GM12873 (cell line): ENCODE results near the gene MAGI2.

Source experiments
- CTCF ChIP-seq: IDR thresholded peaks from 2 replicates; pipeline ENCODE4 v1.5.1; 2012; ENCODE audit warnings: low read depth, mild to moderate bottlenecking, moderate library complexity, low read length, control low read depth; ENCODE audit not compliant: insufficient read depth; ENCODE audit errors: missing control alignments

MAGI2 gene

GRCh38 chr7:78905436-78905835 lies 548.0 kb downstream of the MAGI2 start:
- no peak for TF ChIP-seq CTCF

GRCh38 chr7:78904983-78905382 lies 548.5 kb downstream of the MAGI2 start:
- TF ChIP-seq CTCF, result no peak

- no peak for TF ChIP-seq CTCF
These were observed 551.9 kb downstream of the MAGI2 start for GRCh38 chr7:78901566-78901965.

GRCh38 chr7:78900806-78901205 lies 552.7 kb downstream of the MAGI2 start:
- no peak for TF ChIP-seq CTCF

GRCh38 chr7:78895393-78895792 lies 558.1 kb downstream of the MAGI2 start:
- no peak for TF ChIP-seq CTCF

GRCh38 chr7:78879206-78879605 lies 574.3 kb downstream of the MAGI2 start:
- peak; percentile 24 for TF ChIP-seq CTCF

- TF ChIP-seq CTCF, result no peak
These were observed 580.4 kb downstream of the MAGI2 start for GRCh38 chr7:78873117-78873516.

GRCh38 chr7:78864339-78864738 lies 589.1 kb downstream of the MAGI2 start:
- no peak for TF ChIP-seq CTCF
